Suprapubic skin (tissue), 4 donors: ENCODE results near the gene PRKRIP1. TPM values are rescaled to one million over a fixed set of nuclear protein-coding genes. Genes with fewer than 3 reads are reported as not detected.

ENCODE experiments used
- DNase-seq, 2 donors: peaks; one replicate each; pipeline ENCODE4 v3.0.0-alpha.2; 2019; ENCODE audit warnings: low spot score in 2 of 2
- H3K27ac ChIP-seq: fragments of 200-600 bp; sonication (generic); one replicate; pipeline ENCODE4 v1.5.1; 2019
- H3K27me3 ChIP-seq: fragments of 200-600 bp; sonication (generic); one replicate; pipeline ENCODE4 v1.5.1; 2019
- H3K36me3 ChIP-seq: fragments of 200-600 bp; sonication (generic); one replicate; pipeline ENCODE4 v1.5.1; 2019
- H3K4me1 ChIP-seq: fragments of 200-600 bp; sonication (generic); one replicate; pipeline ENCODE4 v1.5.1; 2019
- H3K4me3 ChIP-seq: fragments of 200-600 bp; sonication (generic); one replicate; pipeline ENCODE4 v1.5.1; 2019; ENCODE audit warnings: mild to moderate bottlenecking
- H3K9me3 ChIP-seq: fragments of 200-600 bp; sonication (generic); one replicate; pipeline ENCODE4 v1.5.1; 2019
- EP300 ChIP-seq: sonication (generic); formaldehyde crosslinking; IDR thresholded peaks from one replicate; pipeline ENCODE4 v1.6.1; 2017; ENCODE audit warnings: antibody characterized with exemption
- POLR2A ChIP-seq, 2 donors: fragments of 450-650 bp; IDR thresholded peaks; one replicate each; pipeline ENCODE4 v1.6.1; 2017; ENCODE audit warnings: antibody characterized with exemption in 2 of 2, mild to moderate bottlenecking in 2 of 2, moderate library complexity in 2 of 2
- POLR2AphosphoS5 ChIP-seq, 3 donors: sonication (generic); formaldehyde crosslinking; IDR thresholded peaks; one replicate each; pipeline ENCODE4 v1.6.1; 2017; ENCODE audit warnings: antibody characterized with exemption in 3 of 3
- WGBS: methylation state at CpG from one replicate; pipeline ENCODE4 v1.1.5; 2018; 5-methylcytosine and 5-hydroxymethylcytosine counted together
- total RNA-seq, 4 donors: library from RNA; depleted of rRNA; stranded (reverse); fragments of >200 nt; gene quantifications; one replicate each; pipeline ENCODE4 v1.1.0, GENCODE V29; 2016
- TF ChIP-seq, protein P1 (sequence below), 2 donors: fragments of 200-600 bp in 1 of 2; fragments of 450-650 bp in 1 of 2; sonication (generic) in 1 of 2; IDR thresholded peaks; one replicate each; pipeline ENCODE4 v1.5.1; 2016 to 2019; ENCODE audit warnings: antibody characterized with exemption in 2 of 2, mild to moderate bottlenecking in 1 of 2, moderate library complexity in 1 of 2

Gene PRKRIP1
- total RNA-seq, 4 donors from 2014 or later: 21.5 to 54.7 (median 23.3) TPM

GRCh38 chr7:102424787-102425218 lies 28.6 kb downstream of the PRKRIP1 start:
- no peak overlapping the region for H3K27ac ChIP-seq
- 88% methylated on average over 8 of the region's 13 CpGs for WGBS
- no peaks in the 10 kb centered on the region for H3K27me3 ChIP-seq
- H3K36me3 ChIP-seq: peaks cover 51% of the 10 kb centered on the region
- TF ChIP-seq POLR2AphosphoS5 (IDR thresholded peaks at IDR 0.05): no peak
- TF ChIP-seq POLR2A (IDR thresholded peaks at IDR 0.05): no peak
- TF ChIP-seq EP300: no peak
- TF ChIP-seq, protein P1, sequence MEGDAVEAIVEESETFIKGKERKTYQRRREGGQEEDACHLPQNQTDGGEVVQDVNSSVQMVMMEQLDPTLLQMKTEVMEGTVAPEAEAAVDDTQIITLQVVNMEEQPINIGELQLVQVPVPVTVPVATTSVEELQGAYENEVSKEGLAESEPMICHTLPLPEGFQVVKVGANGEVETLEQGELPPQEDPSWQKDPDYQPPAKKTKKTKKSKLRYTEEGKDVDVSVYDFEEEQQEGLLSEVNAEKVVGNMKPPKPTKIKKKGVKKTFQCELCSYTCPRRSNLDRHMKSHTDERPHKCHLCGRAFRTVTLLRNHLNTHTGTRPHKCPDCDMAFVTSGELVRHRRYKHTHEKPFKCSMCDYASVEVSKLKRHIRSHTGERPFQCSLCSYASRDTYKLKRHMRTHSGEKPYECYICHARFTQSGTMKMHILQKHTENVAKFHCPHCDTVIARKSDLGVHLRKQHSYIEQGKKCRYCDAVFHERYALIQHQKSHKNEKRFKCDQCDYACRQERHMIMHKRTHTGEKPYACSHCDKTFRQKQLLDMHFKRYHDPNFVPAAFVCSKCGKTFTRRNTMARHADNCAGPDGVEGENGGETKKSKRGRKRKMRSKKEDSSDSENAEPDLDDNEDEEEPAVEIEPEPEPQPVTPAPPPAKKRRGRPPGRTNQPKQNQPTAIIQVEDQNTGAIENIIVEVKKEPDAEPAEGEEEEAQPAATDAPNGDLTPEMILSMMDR (IDR thresholded peaks at IDR 0.05): no peak
- H3K4me3 ChIP-seq: no peak overlapping the region
- H3K4me1 ChIP-seq: peaks cover 3% of the 10 kb centered on the region
- DNase-seq: no peak
- H3K9me3 ChIP-seq: no peaks in the 10 kb centered on the region

DNA sequence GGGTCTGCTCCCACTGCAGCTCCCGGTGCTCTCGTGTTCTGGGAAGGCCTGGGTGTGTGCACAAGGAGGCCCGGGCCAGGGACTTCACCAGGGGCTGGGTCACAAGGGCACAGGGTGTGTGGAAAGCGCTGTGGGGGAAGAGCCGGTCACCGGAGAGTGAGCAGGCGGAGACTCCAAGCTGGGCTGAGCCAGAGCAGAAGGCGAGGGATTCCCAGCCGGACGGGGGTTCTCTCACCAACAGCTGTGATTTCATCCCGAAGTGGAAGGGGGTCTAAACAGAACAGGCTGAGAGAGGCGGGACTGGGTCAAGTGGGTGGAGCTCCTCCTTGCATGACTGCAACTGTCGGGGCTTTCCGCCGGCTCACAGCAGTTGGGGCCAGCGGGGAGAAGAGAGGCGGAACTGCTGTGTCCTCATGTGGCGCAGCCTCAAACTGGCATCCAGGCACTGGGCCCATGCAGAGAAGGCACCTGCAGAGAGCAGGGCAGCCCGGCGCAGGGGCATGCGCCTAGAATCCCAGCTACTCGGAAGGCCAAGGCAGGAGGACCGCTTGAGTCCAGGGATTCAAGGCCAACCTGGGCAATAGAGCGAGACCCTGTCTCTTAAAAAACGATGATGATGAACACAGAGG lies 29.6 kb downstream of the PRKRIP1 start:
- peak in 1 of 2 donors; percentile 43 for TF ChIP-seq POLR2A (IDR thresholded peaks at IDR 0.05)
- no peak for TF ChIP-seq POLR2AphosphoS5 (IDR thresholded peaks at IDR 0.05)
- TF ChIP-seq, protein P1 (IDR thresholded peaks at IDR 0.05): no peak
- no peak for TF ChIP-seq EP300
- H3K4me3 ChIP-seq: no peak overlapping the region
- DNase-seq: no peak
- H3K9me3 ChIP-seq: no peaks in the 10 kb centered on the region
- WGBS: 80% methylated on average over 25 of the region's 25 CpGs
- peaks cover 48% of the 10 kb centered on the region for H3K36me3 ChIP-seq
- H3K4me1 ChIP-seq: peaks cover 9% of the 10 kb centered on the region
- peak overlapping the region; percentile 56 for H3K27ac ChIP-seq
- H3K27me3 ChIP-seq: no peaks in the 10 kb centered on the region

DNA sequence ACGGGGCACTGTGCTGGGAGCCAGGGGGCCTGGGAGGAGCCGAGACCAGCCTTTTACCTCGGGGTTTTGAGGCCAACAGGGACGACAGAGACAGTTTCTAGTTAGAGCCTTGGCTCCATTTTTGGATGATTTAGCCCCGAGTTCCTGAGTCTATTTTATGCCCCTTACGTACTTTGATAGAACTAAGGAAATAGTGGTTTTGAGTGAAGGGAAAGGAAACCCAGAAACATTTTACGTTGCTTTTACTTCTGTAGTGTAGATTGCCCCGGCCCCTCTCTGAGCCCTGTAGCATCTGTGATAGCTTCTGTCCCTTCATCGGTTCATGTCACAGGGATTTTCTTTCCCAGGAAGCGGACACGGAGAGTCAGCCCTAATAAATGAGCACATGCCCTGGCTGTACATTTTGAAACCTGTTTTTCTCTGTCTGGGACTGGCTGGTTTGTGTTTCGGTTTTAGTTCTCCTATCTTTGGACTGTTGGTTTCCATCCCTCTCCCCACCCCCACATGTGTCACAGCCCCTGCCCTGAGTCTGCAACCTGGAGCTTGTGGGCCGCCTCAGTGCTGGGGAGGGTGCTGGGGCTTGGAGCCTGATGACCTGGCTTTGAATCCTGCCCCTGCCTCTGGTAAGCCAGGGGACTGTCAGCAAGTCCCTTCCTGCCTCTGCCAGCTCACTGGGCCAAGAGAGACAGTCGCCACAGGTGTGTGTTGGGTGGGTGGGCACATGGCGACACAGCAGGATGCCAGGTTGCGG lies 30.3 kb downstream of the PRKRIP1 start:
- Histone ChIP-seq H3K9me3 (no peaks in the 10 kb centered on the region), H3K36me3 (peaks cover 41% of the 10 kb centered on the region), H3K27me3 (no peaks in the 10 kb centered on the region), H3K4me1 (peaks cover 12% of the 10 kb centered on the region), H3K4me3 (no peak overlapping the region), H3K27ac (peak overlapping the region; percentile 56)
- 78% methylated on average over 15 of the region's 16 CpGs for WGBS
- TF ChIP-seq POLR2A (IDR thresholded peaks at IDR 0.05): no peak
- no peak for TF ChIP-seq POLR2AphosphoS5 (IDR thresholded peaks at IDR 0.05)
- no peak for TF ChIP-seq EP300
- TF ChIP-seq, protein P1 (IDR thresholded peaks at IDR 0.05): no peak
- DNase-seq: no peak

GRCh38 chr7:102427019-102427405 lies 30.8 kb downstream of the PRKRIP1 start:
- no peak overlapping the region for H3K27ac ChIP-seq
- TF ChIP-seq POLR2AphosphoS5 (IDR thresholded peaks at IDR 0.05): no peak
- TF ChIP-seq POLR2A (IDR thresholded peaks at IDR 0.05): no peak
- TF ChIP-seq EP300: no peak
- TF ChIP-seq, protein P1 (IDR thresholded peaks at IDR 0.05): no peak

More at GRCh38 chr7:102427019-102427405, 30.8 kb downstream of the PRKRIP1 start:
- Histone ChIP-seq H3K4me3 (no peak overlapping the region), H3K9me3 (no peaks in the 10 kb centered on the region), H3K4me1 (peaks cover 17% of the 10 kb centered on the region), H3K27me3 (no peaks in the 10 kb centered on the region), H3K36me3 (peaks cover 36% of the 10 kb centered on the region)
- DNase-seq: no peak
- 76% methylated on average over 4 of the region's 5 CpGs for WGBS
